ENCODE data around the gene PTPRD.

PTPRD gene

DNA sequence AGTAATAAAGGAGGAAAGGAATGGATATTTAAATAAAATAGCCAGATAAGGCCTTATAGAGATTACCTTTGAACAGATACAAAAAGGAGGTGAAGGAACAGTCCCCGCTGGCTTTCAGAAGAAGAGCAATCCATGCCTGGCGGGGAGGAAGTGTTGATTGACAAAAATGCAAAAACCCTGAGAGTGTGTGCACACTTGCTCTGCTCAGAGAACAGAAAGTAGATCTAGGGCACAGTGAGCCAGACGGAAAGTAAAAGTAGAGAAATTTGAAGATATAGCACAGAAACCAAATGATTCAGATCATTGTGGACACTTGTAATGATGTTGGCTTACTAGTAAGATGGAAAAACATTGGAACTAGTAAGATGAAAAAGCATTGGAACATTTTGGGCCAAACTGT lies 720.6 kb downstream of the PTPRD start:
- no peak for DNase-seq (ENCODE audit: low spot score)

- no peak for DNase-seq (ENCODE audit: low spot score)
These were observed 731.1 kb downstream of the PTPRD start for GRCh38 chr9:9881692-9882091.

DNA sequence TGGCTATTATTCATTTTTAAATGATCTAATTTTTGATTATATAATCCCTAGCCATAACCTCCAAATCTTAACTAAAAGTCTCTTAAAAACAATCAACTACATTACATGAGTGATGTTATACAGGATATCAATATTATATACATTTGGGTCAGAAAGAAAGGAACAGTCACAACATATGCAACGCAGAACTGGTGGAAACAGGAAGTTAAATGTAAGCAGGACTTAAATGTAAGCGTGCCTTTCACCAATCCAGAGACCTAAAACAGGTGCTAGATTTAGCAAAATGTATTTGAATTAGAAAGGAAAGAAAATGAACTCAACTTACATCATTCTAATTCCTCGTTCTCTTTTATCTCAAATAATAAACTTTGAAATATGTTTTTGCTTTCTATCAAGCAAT lies 738.5 kb downstream of the PTPRD start:
- no peak for DNase-seq (ENCODE audit: low spot score)

- DNase-seq (ENCODE audit: low spot score), result no peak
These were observed 750.5 kb downstream of the PTPRD start for GRCh38 chr9:9862235-9862810.

DNA sequence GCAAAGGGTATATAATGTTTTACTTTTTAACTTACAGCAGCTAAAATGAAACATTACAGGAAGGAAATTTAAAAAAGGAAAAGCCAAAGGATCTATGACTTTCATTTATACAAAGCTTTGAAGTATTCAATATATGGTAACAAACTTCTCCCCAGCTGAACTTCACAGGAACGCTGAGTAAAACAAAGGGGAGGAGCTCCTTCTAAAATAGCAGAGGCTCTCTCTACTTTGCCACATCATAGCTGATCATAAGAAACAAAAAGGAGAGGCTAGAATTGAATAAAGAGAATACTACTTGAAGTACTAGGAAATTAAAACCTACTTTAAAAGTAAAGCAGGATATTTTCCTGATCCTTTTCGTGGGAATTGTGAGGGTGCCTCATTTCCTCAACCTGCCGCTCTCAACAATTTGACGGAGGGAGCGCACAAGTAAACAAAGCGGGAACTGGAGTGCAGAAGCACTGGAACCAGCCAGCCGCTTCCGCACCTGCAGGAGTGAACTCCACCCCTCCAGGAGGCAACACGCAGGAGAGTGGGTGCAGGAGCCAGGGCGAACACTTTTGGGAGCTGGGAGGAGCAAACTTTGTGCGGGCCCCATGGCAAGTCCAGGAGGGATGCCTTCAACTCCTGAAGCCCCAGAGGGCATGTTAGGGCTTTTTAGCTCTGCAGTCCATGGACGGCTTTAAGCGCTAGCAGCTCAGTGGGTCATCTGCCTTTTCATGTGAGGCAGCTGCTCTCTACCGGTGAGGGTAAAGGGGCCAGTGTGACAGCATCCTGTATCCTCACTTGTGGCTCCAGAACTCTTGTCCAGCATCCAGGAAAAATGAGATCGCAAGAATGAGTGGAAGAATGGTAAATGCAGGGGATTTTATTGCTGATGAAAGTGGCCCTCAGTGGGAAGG lies 757.4 kb downstream of the PTPRD start:
- no peak for DNase-seq (ENCODE audit: low spot score)

GRCh38 chr9:9847750-9848149 lies 765.1 kb downstream of the PTPRD start:
- no peak for DNase-seq (ENCODE audit: low spot score)

DNA sequence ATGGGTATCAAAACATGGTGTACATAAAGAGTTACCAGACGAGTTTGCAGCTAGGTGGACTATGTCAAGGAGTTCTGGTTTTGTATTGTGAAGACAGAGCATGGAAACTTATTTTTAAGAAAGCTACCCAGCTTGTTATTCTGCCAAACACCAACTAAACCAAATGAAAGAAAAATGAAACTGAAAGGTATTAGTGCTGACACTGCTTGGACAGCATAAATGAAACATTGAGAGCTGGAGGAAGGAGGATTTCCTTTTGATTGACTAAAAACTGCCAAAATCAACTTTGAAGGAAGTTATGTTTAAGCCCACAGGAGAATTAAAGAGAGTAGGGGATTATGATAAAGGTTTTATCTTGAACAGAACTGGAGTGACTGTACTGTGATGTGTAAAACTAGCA lies 766.2 kb downstream of the PTPRD start:
- no peak for DNase-seq (ENCODE audit: low spot score)

DNA sequence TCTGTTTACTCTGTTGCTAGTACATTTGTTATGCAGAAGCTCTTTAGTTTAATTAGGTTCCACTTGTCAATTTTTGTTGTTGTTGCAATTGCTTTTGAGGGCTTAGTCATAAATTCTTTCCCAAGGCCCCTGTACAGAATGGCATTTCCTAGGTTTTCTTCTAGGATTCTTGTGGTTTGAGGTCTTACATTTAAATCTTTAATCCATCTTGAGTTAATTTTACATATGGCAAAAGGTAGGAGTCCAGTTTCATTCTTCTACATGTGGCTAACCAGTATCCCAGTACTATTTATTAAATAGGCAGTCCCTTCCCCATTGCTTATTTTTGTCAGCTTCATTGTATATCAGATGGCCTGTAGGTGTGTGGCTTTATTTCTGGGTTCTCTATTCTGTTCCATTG lies 792.4 kb downstream of the PTPRD start:
- no peak for DNase-seq (ENCODE audit: low spot score)

GRCh38 chr9:9819886-9820285 lies 792.9 kb downstream of the PTPRD start:
- no peak for DNase-seq (ENCODE audit: low spot score)

GRCh38 chr9:9817176-9817575 lies 795.6 kb downstream of the PTPRD start:
- no peak for DNase-seq (ENCODE audit: low spot score)

GRCh38 chr9:9804109-9804508 lies 808.7 kb downstream of the PTPRD start:
- DNase-seq (ENCODE audit: low spot score), result no peak

- DNase-seq (ENCODE audit: low spot score), result no peak
These were observed 813.5 kb downstream of the PTPRD start for GRCh38 chr9:9799287-9799686.

GRCh38 chr9:9792144-9792857 lies 820.5 kb downstream of the PTPRD start:
- no peak for DNase-seq (ENCODE audit: low spot score)

DNA sequence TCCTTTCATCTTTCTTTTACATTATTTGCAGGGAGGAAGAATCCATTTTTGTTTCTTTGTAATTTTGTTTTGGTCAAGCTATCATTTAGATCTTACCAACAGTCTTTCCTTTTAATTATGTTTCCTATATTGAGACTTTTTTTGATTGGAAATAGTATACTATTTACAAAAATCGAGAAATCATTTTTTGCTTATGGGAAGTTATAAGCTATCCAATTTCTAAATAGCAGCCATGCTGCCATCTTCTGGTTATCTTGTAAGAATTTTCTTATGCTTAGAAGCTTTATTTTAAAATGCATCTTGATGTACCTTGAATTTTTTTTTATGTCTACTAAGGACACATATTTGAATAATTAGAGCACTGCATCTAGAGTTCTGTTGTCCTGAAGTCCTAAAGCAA lies 821.2 kb downstream of the PTPRD start:
- no peak for DNase-seq (ENCODE audit: low spot score)

- peak; percentile 4 for DNase-seq (ENCODE audit: low spot score)
These were observed 822.5 kb downstream of the PTPRD start for GRCh38 chr9:9790216-9790872.

- no peak for DNase-seq (ENCODE audit: low spot score)
These were observed 829.1 kb downstream of the PTPRD start for GRCh38 chr9:9783711-9784110.

DNA sequence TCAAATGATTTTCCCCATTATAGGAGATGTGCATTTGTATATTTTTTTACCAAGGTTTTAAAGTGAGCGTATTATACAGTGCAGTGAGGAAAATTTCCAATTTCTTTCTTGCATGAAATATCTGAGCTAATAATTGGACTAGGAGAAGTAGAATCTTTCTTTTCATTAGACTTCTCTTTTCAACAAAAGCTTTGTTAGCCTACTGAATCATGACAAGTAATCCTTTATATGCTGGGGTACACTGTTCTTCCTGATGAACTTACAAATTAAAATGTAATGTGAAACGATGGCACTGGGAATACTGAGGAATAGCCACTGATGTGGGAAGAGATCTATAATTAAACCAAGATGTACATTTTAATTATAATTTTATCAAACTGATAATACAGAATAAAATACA lies 829.6 kb downstream of the PTPRD start:
- no peak for DNase-seq (ENCODE audit: low spot score)

DNA sequence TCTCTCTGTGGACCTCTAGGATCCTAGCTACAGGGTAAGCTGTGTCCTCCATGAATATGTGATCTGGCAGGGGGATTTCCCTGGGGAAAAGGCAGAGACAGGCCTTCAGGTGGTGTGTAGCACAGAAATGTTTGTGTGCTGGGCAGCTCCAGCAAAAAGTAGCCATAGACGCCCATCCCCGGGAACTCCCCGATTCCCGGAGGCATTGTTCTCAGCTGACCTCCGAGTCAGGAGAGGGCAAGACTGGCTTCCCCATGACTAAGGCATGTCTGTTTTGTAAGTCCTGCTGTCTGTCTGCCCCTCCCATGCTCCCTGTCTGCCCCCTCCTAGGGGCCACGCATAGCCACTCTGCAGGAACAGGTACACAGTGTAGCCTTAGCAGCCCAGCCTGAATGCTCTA lies 834.5 kb downstream of the PTPRD start:
- DNase-seq (ENCODE audit: low spot score), result no peak

- DNase-seq (ENCODE audit: low spot score), result no peak
These were observed 838.3 kb downstream of the PTPRD start for GRCh38 chr9:9774471-9774870.

DNA sequence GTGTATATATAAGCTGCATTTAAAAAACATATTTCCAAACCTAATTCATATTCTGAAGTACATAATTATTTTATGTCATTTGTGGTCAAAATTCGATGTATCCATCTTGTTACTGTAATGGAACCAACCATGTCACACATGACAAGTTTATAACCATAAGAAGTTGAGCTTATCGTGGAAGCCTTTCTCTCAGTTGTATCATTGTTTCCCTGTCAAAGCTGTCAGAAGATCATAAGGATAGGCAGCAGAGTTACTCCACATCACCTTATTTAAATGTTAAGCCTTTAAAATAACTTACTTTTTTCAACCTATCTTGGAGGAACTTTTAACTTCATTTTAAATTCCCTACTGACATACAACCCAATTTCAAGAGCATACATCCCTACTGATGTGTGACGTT lies 841.5 kb downstream of the PTPRD start:
- no peak for DNase-seq (ENCODE audit: low spot score)

- DNase-seq (ENCODE audit: low spot score), result no peak
These were observed 848.0 kb downstream of the PTPRD start for GRCh38 chr9:9764821-9765220.

- no peak for DNase-seq (ENCODE audit: low spot score)
These were observed 858.6 kb downstream of the PTPRD start for GRCh38 chr9:9754186-9754585.

DNA sequence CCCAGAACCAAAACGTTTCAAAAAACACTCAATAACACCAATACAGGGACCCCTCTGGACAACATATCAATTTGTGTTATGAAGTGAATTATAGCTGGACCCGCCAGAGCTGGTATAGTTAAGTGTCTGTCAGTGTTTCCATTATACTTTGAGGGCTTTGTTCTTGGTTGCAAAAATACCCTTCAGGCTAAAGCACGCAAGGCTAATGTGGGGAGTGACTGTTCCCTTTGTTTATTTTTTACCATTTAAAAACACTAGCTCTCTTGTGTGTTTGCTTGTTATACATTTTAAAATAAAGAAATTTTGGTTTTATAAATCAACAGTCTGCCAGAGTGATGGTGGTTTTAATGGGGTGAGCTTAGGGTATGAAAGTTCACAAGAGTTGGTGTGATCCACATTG lies 859.5 kb downstream of the PTPRD start:
- DNase-seq (ENCODE audit: low spot score), result no peak

All from GM03348 (cell line).